Heart left ventricle (tissue), 13 donors: Measurements from ENCODE around the gene BORCS5.

Experiments used
- POLR2A ChIP-seq, 2 donors: fragments of 450-650 bp; IDR thresholded peaks; one replicate each; pipeline ENCODE4 v1.6.1; 2017; ENCODE audit warnings: antibody characterized with exemption in 2 of 2, mild to moderate bottlenecking in 2 of 2, moderate library complexity in 2 of 2
- TF ChIP-seq, protein P1 (sequence below), 12 donors: fragments of 200-600 bp; sonication (generic) in 4 of 12; IDR thresholded peaks; one replicate each; pipeline versions ENCODE4 v1.5.0 to v1.8.0; 2018 to 2022; ENCODE audit warnings: antibody characterized with exemption in 12 of 12, mild to moderate bottlenecking in 5 of 12
- donor health status: ischemic (EF 13 %, LVEDD 7.1; RV severe dilation, severe dysfunction).
- donor health status: DM: no; HTN: yes; CAD: no.
- donor health status: DM: no; HTN: no; CAD: no.
- donor health status: ischemic (EF 25% LVEDD 6.9; RV normal size, moderate dysfunction).
- donor health status: ischemic (EF 25% LVEDD 5.7; RV mildly dilated, moderate dysfunction).
- donor health status: ischemic (EF 35%, LVEDD 5.7; RV mildly dilated, moderate dysfunction).
- donor health status: nonischemic (EF 11% LVEDD 7.7; RV severe dilation, severe dysfunction).
- donor health status: DM: yes; HTN: yes; CAD: no.
- donor health status: PGD.
- donor health status: ischemic (EF 29% LVEDD 5.4; RV normal size, mild dysfunction).
- donor health status: nonischemic (EF 23%, LVEDD 6.1; RV moderate dilation, normal function).

DNA sequence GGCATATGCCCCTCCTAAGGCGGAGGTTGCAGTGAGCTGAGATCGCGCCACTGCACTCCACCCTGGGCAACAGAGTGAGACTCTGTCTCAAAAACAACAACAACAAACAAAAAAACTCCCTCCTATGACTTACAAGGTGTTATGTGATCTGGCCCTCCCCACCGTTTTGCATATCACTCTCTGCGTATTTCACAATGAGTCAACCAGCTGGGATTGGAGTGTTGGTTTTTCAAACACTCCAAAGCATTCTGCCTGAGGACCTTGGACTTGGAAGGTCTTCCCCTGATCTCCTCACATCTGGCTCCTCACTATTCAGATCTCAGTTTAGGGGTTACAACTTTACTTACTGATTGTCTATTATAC is 20.8 kb upstream of the BORCS5 start:
- TF ChIP-seq, protein P1, sequence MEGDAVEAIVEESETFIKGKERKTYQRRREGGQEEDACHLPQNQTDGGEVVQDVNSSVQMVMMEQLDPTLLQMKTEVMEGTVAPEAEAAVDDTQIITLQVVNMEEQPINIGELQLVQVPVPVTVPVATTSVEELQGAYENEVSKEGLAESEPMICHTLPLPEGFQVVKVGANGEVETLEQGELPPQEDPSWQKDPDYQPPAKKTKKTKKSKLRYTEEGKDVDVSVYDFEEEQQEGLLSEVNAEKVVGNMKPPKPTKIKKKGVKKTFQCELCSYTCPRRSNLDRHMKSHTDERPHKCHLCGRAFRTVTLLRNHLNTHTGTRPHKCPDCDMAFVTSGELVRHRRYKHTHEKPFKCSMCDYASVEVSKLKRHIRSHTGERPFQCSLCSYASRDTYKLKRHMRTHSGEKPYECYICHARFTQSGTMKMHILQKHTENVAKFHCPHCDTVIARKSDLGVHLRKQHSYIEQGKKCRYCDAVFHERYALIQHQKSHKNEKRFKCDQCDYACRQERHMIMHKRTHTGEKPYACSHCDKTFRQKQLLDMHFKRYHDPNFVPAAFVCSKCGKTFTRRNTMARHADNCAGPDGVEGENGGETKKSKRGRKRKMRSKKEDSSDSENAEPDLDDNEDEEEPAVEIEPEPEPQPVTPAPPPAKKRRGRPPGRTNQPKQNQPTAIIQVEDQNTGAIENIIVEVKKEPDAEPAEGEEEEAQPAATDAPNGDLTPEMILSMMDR (IDR thresholded peaks at IDR 0.05): no peak
- no peak for TF ChIP-seq POLR2A (IDR thresholded peaks at IDR 0.05)
